GM12878 (cell line): ENCODE measurements around the gene GALNTL6. TPM values are rescaled to one million over a fixed set of nuclear protein-coding genes. Genes with fewer than 3 reads are reported as not detected.

Experiments
- ATAC-seq: fragments of 200-7000 bp; cut with Tn5 transposase; 3 replicates; pipeline ENCODE4 v1.9.1; 2020; ENCODE audit warnings: mild to moderate bottlenecking, moderate library complexity
- BruUV-seq: library from RNA; stranded (reverse); fragments of 400-500 nt; replicated peaks from 2 replicates; lab custom pipeline; 2021; lab: Mats Ljungman, UMichigan
- CTCF ChIA-PET: fragments of 300-600 bp; sonication (Branson Sonifier 250); formaldehyde crosslinking; extraction: SDS; loops from one replicate; lab custom pipeline; 2021; ENCODE audit warnings: inconsistent platforms; lab: Yijun Ruan, JAX
- POLR2A ChIA-PET: fragments of 350-600 bp; formaldehyde crosslinking; extraction: SDS; loops from one replicate; lab custom pipeline; 2021; ENCODE audit warnings: inconsistent platforms; lab: Charles Lee
- RAD21 ChIA-PET: fragments of 300-600 bp; sonication (Branson Sonifier 250); formaldehyde crosslinking; loops from one replicate; lab custom pipeline; 2023; ENCODE audit warnings: antibody characterized with exemption; ENCODE audit not compliant: unreplicated experiment; lab: Charles Lee
- SMC1A ChIA-PET: fragments of 300-600 bp; sonication (Branson Sonifier 250); formaldehyde crosslinking; loops from one replicate; lab custom pipeline; 2023; ENCODE audit not compliant: unreplicated experiment, uncharacterized antibody; lab: Charles Lee
- DNase-seq: peaks from one replicate; pipeline ENCODE4 v3.0.0-alpha.2; 2011; ENCODE audit warnings: low read depth, low spot score
- FAIRE-seq: peaks from 3 replicates; lab custom pipeline; 2011; peaks lifted over from hg19 to GRCh38; lab: Jason Lieb, UNC
- H2AFZ ChIP-seq: 2 replicates; pipeline ENCODE4 v1.6.0; 2011; ENCODE audit warnings: low read depth, low read length, control low read depth; ENCODE audit not compliant: control insufficient read depth
- H3K27ac ChIP-seq: 2 replicates; pipeline ENCODE4 v1.5.1; 2011; ENCODE audit warnings: control low read depth; ENCODE audit not compliant: control insufficient read depth, insufficient read depth
- H3K27me3 ChIP-seq, 2 experiments: replicated peaks in 1 of 2; 2 replicates each; pipeline versions ENCODE4 v1.6.0 to v1.6.1; 2011; ENCODE audit warnings: low read length in 1 of 2; ENCODE audit not compliant: control insufficient read depth in 2 of 2, insufficient read depth in 2 of 2
- H3K36me3 ChIP-seq, 2 experiments: 2 replicates each; pipeline ENCODE4 v1.5.1; 2011; ENCODE audit warnings: low read length in 1 of 2; ENCODE audit not compliant: control insufficient read depth in 2 of 2, insufficient read depth in 2 of 2
- H3K4me1 ChIP-seq: 2 replicates; pipeline ENCODE4 v1.6.1; 2011; ENCODE audit warnings: mild to moderate bottlenecking, low read length, moderate library complexity, mixed read lengths; ENCODE audit not compliant: control insufficient read depth, insufficient read depth
- H3K4me2 ChIP-seq: 2 replicates; pipeline ENCODE4 v1.6.0; 2011; ENCODE audit warnings: control low read depth; ENCODE audit not compliant: control insufficient read depth, insufficient read depth
- H3K4me3 ChIP-seq: fragments of 200-600 bp; sonication (generic); 2 replicates; pipeline ENCODE4 v1.5.1; 2016
- H3K79me2 ChIP-seq: 2 replicates; pipeline ENCODE4 v1.6.0; 2011; ENCODE audit warnings: low read length; ENCODE audit not compliant: control insufficient read depth, insufficient read depth
- H3K9ac ChIP-seq: 2 replicates; pipeline ENCODE4 v1.8.0; 2011; ENCODE audit warnings: low read length, control low read depth, mixed read lengths; ENCODE audit not compliant: control insufficient read depth, insufficient read depth
- H3K9me3 ChIP-seq: replicated peaks from 3 replicates; pipeline ENCODE4 v1.5.1; 2011; ENCODE audit warnings: mild to moderate bottlenecking, low read length; ENCODE audit not compliant: control insufficient read depth, insufficient read depth
- H4K20me1 ChIP-seq: 2 replicates; pipeline ENCODE4 v1.6.0; 2011; ENCODE audit not compliant: control insufficient read depth, insufficient read depth
- ATF3 ChIP-seq: IDR thresholded peaks from 2 replicates; pipeline ENCODE4 v1.6.1; 2011; ENCODE audit warnings: low read depth, mild to moderate bottlenecking, low read length, moderate library complexity, borderline replicate concordance; ENCODE audit errors: extremely low read depth
- BACH1 ChIP-seq: fragments of 450-650 bp; IDR thresholded peaks from 2 replicates; pipeline ENCODE4 v1.6.1; 2017; ENCODE audit warnings: mild to moderate bottlenecking, borderline replicate concordance
- BCL3 ChIP-seq: IDR thresholded peaks from 2 replicates; pipeline ENCODE4 v1.6.1; 2011; ENCODE audit warnings: borderline replicate concordance, low read depth, mild to moderate bottlenecking, moderate library complexity, low read length; ENCODE audit not compliant: insufficient read depth, poor library complexity, severe bottlenecking
- E2F8 ChIP-seq: fragments of 450-650 bp; IDR thresholded peaks from 2 replicates; pipeline ENCODE4 v1.6.1; 2018; ENCODE audit warnings: mild to moderate bottlenecking, low read depth, moderate library complexity; ENCODE audit not compliant: partially characterized antibody
- FOXM1 ChIP-seq: IDR thresholded peaks from 2 replicates; pipeline ENCODE4 v1.6.1; 2012; ENCODE audit warnings: low read depth, mild to moderate bottlenecking, inconsistent platforms, low read length, moderate library complexity
- HDAC2 ChIP-seq: fragments of 200-600 bp; sonication (generic); IDR thresholded peaks from 2 replicates; pipeline ENCODE4 v1.6.1; 2017
- HDAC6 ChIP-seq: fragments of 200-600 bp; sonication (generic); IDR thresholded peaks from one replicate; pipeline ENCODE4 v1.8.0; 2017; ENCODE audit warnings: antibody characterized with exemption; ENCODE audit not compliant: unreplicated experiment
- HDGF ChIP-seq: fragments of 450-650 bp; IDR thresholded peaks from 2 replicates; pipeline ENCODE4 v1.6.1; 2016; ENCODE audit warnings: antibody characterized with exemption
- KDM1A ChIP-seq: fragments of 200-600 bp; sonication (generic); IDR thresholded peaks from 2 replicates; pipeline ENCODE4 v1.6.1; 2016; ENCODE audit warnings: borderline replicate concordance
- LARP7 ChIP-seq: fragments of 450-650 bp; IDR thresholded peaks from 2 replicates; pipeline ENCODE4 v1.6.1; 2017; ENCODE audit warnings: mild to moderate bottlenecking
- NR2C2 ChIP-seq: IDR thresholded peaks from 2 replicates; pipeline ENCODE4 v1.6.1; 2011; ENCODE audit warnings: borderline replicate concordance, low read depth; ENCODE audit not compliant: control insufficient read depth, insufficient read length
- STAT1 ChIP-seq: fragments of 450-650 bp; conservative IDR thresholded peaks from 2 replicates; pipeline ENCODE4 v1.6.1; 2014; ENCODE audit warnings: antibody characterized with exemption, mild to moderate bottlenecking
- TBL1XR1 ChIP-seq: IDR thresholded peaks from 2 replicates; pipeline ENCODE4 v1.6.1; 2012; ENCODE audit warnings: low read depth, low read length, improper control_type of control experiment
- YBX1 ChIP-seq: fragments of 450-650 bp; IDR thresholded peaks from 2 replicates; pipeline ENCODE4 v1.6.1; 2016; ENCODE audit warnings: antibody characterized with exemption
- ZSCAN29 ChIP-seq: fragments of 450-650 bp; IDR thresholded peaks from 2 replicates; pipeline ENCODE4 v1.6.1; 2017; ENCODE audit warnings: mild to moderate bottlenecking, moderate library complexity
- ZZZ3 ChIP-seq: IDR thresholded peaks from 2 replicates; pipeline ENCODE4 v1.6.1; 2011; ENCODE audit warnings: low read depth; ENCODE audit not compliant: control insufficient read depth, insufficient read length
- WGBS: methylation state at CpG from one replicate; pipeline ENCODE4 v1.1.6; 2016; ENCODE audit warnings: low lambda C conversion rate; ENCODE audit not compliant: insufficient replicate concordance, insufficient coverage; ENCODE audit errors: missing lambda C conversion rate; 5-methylcytosine and 5-hydroxymethylcytosine counted together
- in situ Hi-C: fragments of 300-500 bp; cut with MboI; formaldehyde crosslinking; loops from 9 replicates; pipeline ENCODE4 v1.14.3; 2018; ENCODE audit warnings: mixed read lengths
- intact Hi-C: fragments of 100-400 bp; cut with micrococcal nuclease; formaldehyde crosslinking; loops from one replicate; pipeline ENCODE4 v1.14.2; 2022; ENCODE audit not compliant: unreplicated experiment
- polyA plus RNA-seq, 11 experiments: library from polyadenylated mRNA; depleted of rRNA in 4 of 11; unstranded in 6 of 11; stranded (reverse) in 5 of 11; fragments of >200 nt; fragmentation: Nextera tagmentation in 4 of 11; fragmentation: Illumina TruSeq in 1 of 11; extraction: Ambion mirVana in 4 of 11; extraction: Trizol in 1 of 11; gene quantifications; 1 replicate in 1 of 11; 2 replicates in 10 of 11; pipeline versions ENCODE4 v1.2.1 to v1.2.3, GENCODE V29; 2011 to 2016; ENCODE audit warnings: inconsistent platforms in 2 of 11, missing spikeins in 2 of 11, low read depth in 1 of 11
- total RNA-seq, 4 experiments: library from RNA; depleted of rRNA in 3 of 4; stranded (reverse); fragments of >200 nt in 3 of 4; fragmentation: Illumina TruSeq in 1 of 4; extraction: Trizol in 1 of 4; gene quantifications; 2 replicates each; pipeline versions ENCODE4 v1.2.1 to v1.2.3, GENCODE V29; 2013 to 2021

The GALNTL6 gene
- total and polyA plus RNA-seq, 10 of the 15 experiments (the other 5 are each of a cell fraction or from before 2014, with no cell fraction given) = 0.01 to 0.29 TPM; not detected in 8

- BruUV-seq = no TSS peak
- Histone ChIP-seq H4K20me1 (no peaks in the 10 kb centered on the region), H3K36me3 (no peaks in the 10 kb centered on the region), H3K27ac (no peak overlapping the region), H3K9me3 (no peaks in the 10 kb centered on the region), H3K27me3 (no peaks in the 10 kb centered on the region), H3K4me3 (no peak overlapping the region), H3K4me2 (no peak overlapping the region), H3K79me2 (no peaks in the 10 kb centered on the region), H2AFZ (no peak overlapping the region), H3K9ac (no peak overlapping the region), H3K4me1 (no peaks in the 10 kb centered on the region)
- ChIA-PET CTCF (no interaction called here), POLR2A (no interaction called here), SMC1A (interaction anchor here (0.6 kb wide), 1 partner anchor 11 kb away, joined by 3 read pairs; no protein-coding TSS in a partner anchor), RAD21 (no interaction called here)
- 0% methylated on average over 1 of the region's 1 CpG for WGBS
- DNase-seq (no peak), ATAC-seq (no peak), FAIRE-seq (no peak)
- no peak for TF ChIP-seq HDAC6
- TF ChIP-seq KDM1A = no peak
- no peak for TF ChIP-seq STAT1
- TF ChIP-seq ZZZ3 = no peak
- no peak for TF ChIP-seq HDGF
- no peak for TF ChIP-seq NR2C2
- TF ChIP-seq ATF3 = no peak
- no peak for TF ChIP-seq LARP7
- no peak for TF ChIP-seq BACH1
- no peak for TF ChIP-seq E2F8
- no peak for TF ChIP-seq ZSCAN29
- no peak for TF ChIP-seq HDAC2
- no peak for TF ChIP-seq FOXM1
- no peak for TF ChIP-seq TBL1XR1
- no peak for TF ChIP-seq BCL3
- TF ChIP-seq YBX1 = no peak
- intact Hi-C loops (no loop called here), in situ Hi-C loops (no loop called here)
Observed at GRCh38 chr4:172410363-172410762, 597.2 kb downstream of the GALNTL6 start.
